ENCODE data around the gene SKOR1.

The SKOR1 gene

DNA sequence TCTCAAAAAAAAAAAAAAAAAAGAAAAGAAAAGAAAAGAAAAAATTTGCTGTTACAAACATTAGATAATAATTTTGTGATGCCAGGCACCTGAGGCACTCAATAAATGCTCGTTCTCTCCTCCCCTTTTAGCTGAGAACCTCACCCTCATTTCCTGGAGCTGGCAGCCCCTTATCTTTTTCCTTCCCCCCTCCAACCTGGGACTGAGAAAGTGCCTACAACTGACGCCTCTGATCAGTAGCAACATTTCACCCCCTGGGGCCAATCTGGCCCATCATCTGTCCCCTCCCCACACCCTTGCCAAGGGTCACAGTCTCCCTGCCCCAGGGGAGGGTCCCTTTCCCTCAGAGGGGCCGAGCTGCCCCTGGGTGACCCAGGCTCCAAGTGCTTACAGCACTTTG is 27.1 kb downstream of the SKOR1 start:
- Histone ChIP-seq H2AFZ (ENCODE audit: low read depth) (no peak overlapping the region), H3K27me3 (ENCODE audit: insufficient read depth, low read depth) (no peaks in the 10 kb centered on the region), H3K36me3 (ENCODE audit: insufficient read depth) (no peaks in the 10 kb centered on the region), H3K4me3 (IDR thresholded peaks at IDR 0.05; ENCODE audit: insufficient read depth, low read depth, low read length) (no peak overlapping the region), H3K27ac (no peak overlapping the region), H3K4me2 (no peak overlapping the region), H3K79me2 (ENCODE audit: insufficient read depth, low read depth) (no peaks in the 10 kb centered on the region), H3K9ac (no peak overlapping the region), H4K20me1 (ENCODE audit: insufficient read depth) (no peaks in the 10 kb centered on the region), H3K4me1 (ENCODE audit: low read depth, poor library complexity, severe bottlenecking) (peaks cover 6% of the 10 kb centered on the region)
- TF ChIP-seq, protein P1, sequence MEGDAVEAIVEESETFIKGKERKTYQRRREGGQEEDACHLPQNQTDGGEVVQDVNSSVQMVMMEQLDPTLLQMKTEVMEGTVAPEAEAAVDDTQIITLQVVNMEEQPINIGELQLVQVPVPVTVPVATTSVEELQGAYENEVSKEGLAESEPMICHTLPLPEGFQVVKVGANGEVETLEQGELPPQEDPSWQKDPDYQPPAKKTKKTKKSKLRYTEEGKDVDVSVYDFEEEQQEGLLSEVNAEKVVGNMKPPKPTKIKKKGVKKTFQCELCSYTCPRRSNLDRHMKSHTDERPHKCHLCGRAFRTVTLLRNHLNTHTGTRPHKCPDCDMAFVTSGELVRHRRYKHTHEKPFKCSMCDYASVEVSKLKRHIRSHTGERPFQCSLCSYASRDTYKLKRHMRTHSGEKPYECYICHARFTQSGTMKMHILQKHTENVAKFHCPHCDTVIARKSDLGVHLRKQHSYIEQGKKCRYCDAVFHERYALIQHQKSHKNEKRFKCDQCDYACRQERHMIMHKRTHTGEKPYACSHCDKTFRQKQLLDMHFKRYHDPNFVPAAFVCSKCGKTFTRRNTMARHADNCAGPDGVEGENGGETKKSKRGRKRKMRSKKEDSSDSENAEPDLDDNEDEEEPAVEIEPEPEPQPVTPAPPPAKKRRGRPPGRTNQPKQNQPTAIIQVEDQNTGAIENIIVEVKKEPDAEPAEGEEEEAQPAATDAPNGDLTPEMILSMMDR (conservative IDR thresholded peaks at IDR 0.05; ENCODE audit: low read depth, low read length), result no peak

DNA sequence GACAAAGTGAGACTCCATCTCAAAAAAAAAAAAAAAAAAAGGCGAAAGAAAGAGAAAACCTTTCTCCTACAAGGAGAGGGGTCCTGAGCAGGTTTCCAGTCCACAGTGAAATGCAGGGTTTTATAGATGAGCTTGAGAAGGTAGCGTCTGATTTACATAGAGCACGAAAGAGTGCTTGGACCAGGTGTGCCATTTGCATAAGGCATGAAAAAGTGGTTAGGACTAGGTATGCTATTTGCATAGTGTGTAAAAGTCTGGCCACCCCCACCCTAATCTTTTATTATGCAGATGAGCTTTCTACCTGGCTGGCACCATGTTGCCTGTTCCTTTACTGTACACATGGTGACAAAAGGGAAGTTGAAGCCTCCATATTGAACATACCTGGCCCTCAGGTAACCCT is 28.1 kb downstream of the SKOR1 start:
- peaks cover 6% of the 10 kb centered on the region for H3K4me1 ChIP-seq (ENCODE audit: low read depth, poor library complexity, severe bottlenecking)

DNA sequence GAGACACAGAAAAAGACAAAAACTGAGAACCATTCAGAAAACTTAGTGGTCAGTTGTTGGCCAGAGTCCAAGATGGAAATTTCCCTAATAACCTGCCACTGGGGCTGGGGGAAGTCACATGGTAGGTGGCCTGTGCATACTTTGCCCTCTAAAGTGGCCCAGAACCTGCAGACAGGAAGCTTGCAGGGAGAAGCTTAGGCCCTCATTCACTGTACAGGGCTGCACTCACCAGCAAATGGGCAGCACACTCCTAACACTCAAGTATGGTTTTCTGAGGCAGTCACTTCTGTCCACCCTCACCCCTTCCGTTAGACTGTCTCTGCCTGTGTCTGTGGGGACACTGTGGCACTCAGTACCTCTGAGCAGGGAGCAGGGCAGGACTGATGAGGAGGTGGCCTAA is 29.0 kb downstream of the SKOR1 start:
- Histone ChIP-seq H3K4me1 (ENCODE audit: low read depth, poor library complexity, severe bottlenecking) (peaks cover 6% of the 10 kb centered on the region), H3K9ac (no peak overlapping the region), H3K4me2 (no peak overlapping the region), H2AFZ (ENCODE audit: low read depth) (no peak overlapping the region; the same call in 1 of the 2 replicates), H3K4me3 (IDR thresholded peaks at IDR 0.05; ENCODE audit: insufficient read depth, low read depth, low read length) (no peak overlapping the region), H3K36me3 (ENCODE audit: insufficient read depth) (no peaks in the 10 kb centered on the region), H3K27ac (no peak overlapping the region), H3K79me2 (ENCODE audit: insufficient read depth, low read depth) (no peaks in the 10 kb centered on the region), H3K27me3 (ENCODE audit: insufficient read depth, low read depth) (no peaks in the 10 kb centered on the region), H4K20me1 (ENCODE audit: insufficient read depth) (no peaks in the 10 kb centered on the region)
- TF ChIP-seq, protein P1 (conservative IDR thresholded peaks at IDR 0.05; ENCODE audit: low read depth, low read length), result no peak

More for the DNA sequence above, 28.1 kb downstream of the SKOR1 start:
- H3K4me3 ChIP-seq (IDR thresholded peaks at IDR 0.05; ENCODE audit: insufficient read depth, low read depth, low read length), result no peak overlapping the region
- no peak overlapping the region for H2AFZ ChIP-seq (ENCODE audit: low read depth)
- no peak overlapping the region for H3K4me2 ChIP-seq
- no peak overlapping the region for H3K9ac ChIP-seq
- H3K27me3 ChIP-seq (ENCODE audit: insufficient read depth, low read depth), result no peaks in the 10 kb centered on the region
- H4K20me1 ChIP-seq (ENCODE audit: insufficient read depth), result no peaks in the 10 kb centered on the region
- H3K79me2 ChIP-seq (ENCODE audit: insufficient read depth, low read depth), result no peaks in the 10 kb centered on the region
- H3K27ac ChIP-seq, result no peak overlapping the region
- H3K36me3 ChIP-seq (ENCODE audit: insufficient read depth), result no peaks in the 10 kb centered on the region
- TF ChIP-seq, protein P1 (conservative IDR thresholded peaks at IDR 0.05; ENCODE audit: low read depth, low read length), result no peak

DNA sequence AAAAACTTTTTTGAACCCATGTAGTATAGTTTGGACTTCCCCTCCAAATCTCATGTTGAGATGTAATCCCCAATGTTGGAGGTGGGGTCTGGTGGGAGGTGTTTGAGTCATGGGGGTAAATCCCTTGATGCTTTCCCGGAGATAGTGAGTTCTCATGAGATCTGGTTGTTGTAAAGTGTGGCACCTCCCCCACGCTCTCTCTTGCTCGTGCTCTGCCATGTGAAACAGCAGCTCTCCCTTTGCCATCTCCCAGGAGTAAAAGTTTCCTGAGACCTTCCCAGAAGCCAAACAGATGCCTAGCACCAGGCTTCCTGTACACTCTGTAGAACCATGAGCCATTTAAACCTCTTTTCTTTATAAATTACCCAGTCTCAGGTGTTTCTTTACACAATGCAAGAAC is 30.5 kb downstream of the SKOR1 start:
- no peak overlapping the region for H3K4me3 ChIP-seq (IDR thresholded peaks at IDR 0.05; ENCODE audit: insufficient read depth, low read depth, low read length)

More for the DNA sequence above, 30.5 kb downstream of the SKOR1 start:
- Histone ChIP-seq H3K4me2 (no peak overlapping the region), H4K20me1 (ENCODE audit: insufficient read depth) (no peaks in the 10 kb centered on the region), H3K27me3 (ENCODE audit: insufficient read depth, low read depth) (no peaks in the 10 kb centered on the region), H2AFZ (ENCODE audit: low read depth) (no peak overlapping the region), H3K79me2 (ENCODE audit: insufficient read depth, low read depth) (no peaks in the 10 kb centered on the region), H3K27ac (no peak overlapping the region), H3K36me3 (ENCODE audit: insufficient read depth) (no peaks in the 10 kb centered on the region), H3K9ac (no peak overlapping the region), H3K4me1 (ENCODE audit: low read depth, poor library complexity, severe bottlenecking) (peaks cover 6% of the 10 kb centered on the region)
- TF ChIP-seq, protein P1 (conservative IDR thresholded peaks at IDR 0.05; ENCODE audit: low read depth, low read length), result no peak

Measured in KMS-11 (cell line).